ENCODE data around the gene ADIPOR2.

The ADIPOR2 gene

GRCh38 chr12:1828856-1829255 is 138.0 kb downstream of the ADIPOR2 start:
- H3K4me1 Mint-ChIP-seq (ENCODE audit: low read depth): no peaks in the 10 kb centered on the region
- no peak overlapping the region for H3K4me3 Mint-ChIP-seq
- peaks cover 20% of the 10 kb centered on the region for H3K27me3 Mint-ChIP-seq (ENCODE audit: low read depth)
- no peaks in the 10 kb centered on the region for H3K9me3 Mint-ChIP-seq
- no peaks in the 10 kb centered on the region for H3K36me3 Mint-ChIP-seq (ENCODE audit: low read depth)
- H3K27ac Mint-ChIP-seq: no peak overlapping the region

GRCh38 chr12:1829306-1829900 is 138.5 kb downstream of the ADIPOR2 start:
- no peaks in the 10 kb centered on the region for H3K36me3 Mint-ChIP-seq (ENCODE audit: low read depth)
- no peak overlapping the region for H3K4me3 Mint-ChIP-seq
- no peaks in the 10 kb centered on the region for H3K9me3 Mint-ChIP-seq
- H3K27me3 Mint-ChIP-seq (ENCODE audit: low read depth): peaks cover 20% of the 10 kb centered on the region
- H3K4me1 Mint-ChIP-seq (ENCODE audit: low read depth): no peaks in the 10 kb centered on the region
- H3K27ac Mint-ChIP-seq: no peak overlapping the region

GRCh38 chr12:1830401-1830845 is 139.6 kb downstream of the ADIPOR2 start:
- no peaks in the 10 kb centered on the region for H3K36me3 Mint-ChIP-seq (ENCODE audit: low read depth)

GRCh38 chr12:1830981-1831963 is 140.4 kb downstream of the ADIPOR2 start:
- H3K27ac Mint-ChIP-seq: no peak overlapping the region
- H3K27me3 Mint-ChIP-seq (ENCODE audit: low read depth): peaks cover 20% of the 10 kb centered on the region

More at GRCh38 chr12:1830401-1830845, 139.6 kb downstream of the ADIPOR2 start:
- no peaks in the 10 kb centered on the region for H3K4me1 Mint-ChIP-seq (ENCODE audit: low read depth)
- H3K4me3 Mint-ChIP-seq: no peak overlapping the region
- H3K27me3 Mint-ChIP-seq (ENCODE audit: low read depth): peaks cover 20% of the 10 kb centered on the region
- no peak overlapping the region for H3K27ac Mint-ChIP-seq
- H3K9me3 Mint-ChIP-seq: no peaks in the 10 kb centered on the region

GRCh38 chr12:1832801-1833595 is 142.1 kb downstream of the ADIPOR2 start:
- H3K27me3 Mint-ChIP-seq (ENCODE audit: low read depth): peaks cover 20% of the 10 kb centered on the region
- no peaks in the 10 kb centered on the region for H3K36me3 Mint-ChIP-seq (ENCODE audit: low read depth)
- H3K9me3 Mint-ChIP-seq: no peaks in the 10 kb centered on the region
- no peaks in the 10 kb centered on the region for H3K4me1 Mint-ChIP-seq (ENCODE audit: low read depth)
- no peak overlapping the region for H3K4me3 Mint-ChIP-seq
- H3K27ac Mint-ChIP-seq: no peak overlapping the region

More at GRCh38 chr12:1830981-1831963, 140.4 kb downstream of the ADIPOR2 start:
- H3K4me1 Mint-ChIP-seq (ENCODE audit: low read depth): no peaks in the 10 kb centered on the region
- H3K9me3 Mint-ChIP-seq: no peaks in the 10 kb centered on the region
- no peak overlapping the region for H3K4me3 Mint-ChIP-seq
- no peaks in the 10 kb centered on the region for H3K36me3 Mint-ChIP-seq (ENCODE audit: low read depth)

GRCh38 chr12:1833596-1834028 is 142.7 kb downstream of the ADIPOR2 start:
- no peaks in the 10 kb centered on the region for H3K9me3 Mint-ChIP-seq
- H3K36me3 Mint-ChIP-seq (ENCODE audit: low read depth): no peaks in the 10 kb centered on the region
- no peak overlapping the region for H3K27ac Mint-ChIP-seq
- peaks cover 20% of the 10 kb centered on the region for H3K27me3 Mint-ChIP-seq (ENCODE audit: low read depth)
- H3K4me1 Mint-ChIP-seq (ENCODE audit: low read depth): no peaks in the 10 kb centered on the region
- no peak overlapping the region for H3K4me3 Mint-ChIP-seq

GRCh38 chr12:1834186-1834925 is 143.5 kb downstream of the ADIPOR2 start:
- Mint-ChIP-seq H3K27me3 (ENCODE audit: low read depth) (peaks cover 20% of the 10 kb centered on the region), H3K4me1 (ENCODE audit: low read depth) (no peaks in the 10 kb centered on the region), H3K4me3 (no peak overlapping the region), H3K27ac (no peak overlapping the region), H3K9me3 (no peaks in the 10 kb centered on the region), H3K36me3 (ENCODE audit: low read depth) (no peaks in the 10 kb centered on the region)

- Mint-ChIP-seq H3K4me3 (no peak overlapping the region), H3K27ac (no peak overlapping the region), H3K27me3 (ENCODE audit: low read depth) (peaks cover 18% of the 10 kb centered on the region), H3K36me3 (ENCODE audit: low read depth) (no peaks in the 10 kb centered on the region), H3K4me1 (ENCODE audit: low read depth) (no peaks in the 10 kb centered on the region), H3K9me3 (no peaks in the 10 kb centered on the region)
Observed at GRCh38 chr12:1835211-1836131, 144.6 kb downstream of the ADIPOR2 start.

- Mint-ChIP-seq H3K27ac (no peak overlapping the region), H3K9me3 (no peaks in the 10 kb centered on the region), H3K36me3 (ENCODE audit: low read depth) (no peaks in the 10 kb centered on the region), H3K4me3 (no peak overlapping the region), H3K27me3 (ENCODE audit: low read depth) (peaks cover 10% of the 10 kb centered on the region), H3K4me1 (ENCODE audit: low read depth) (no peaks in the 10 kb centered on the region)
Observed at GRCh38 chr12:1836241-1836803, 145.5 kb downstream of the ADIPOR2 start.

GRCh38 chr12:1836854-1837421 is 146.1 kb downstream of the ADIPOR2 start:
- H3K4me3 Mint-ChIP-seq: no peak overlapping the region
- no peaks in the 10 kb centered on the region for H3K9me3 Mint-ChIP-seq
- no peaks in the 10 kb centered on the region for H3K36me3 Mint-ChIP-seq (ENCODE audit: low read depth)
- H3K4me1 Mint-ChIP-seq (ENCODE audit: low read depth): no peaks in the 10 kb centered on the region
- no peak overlapping the region for H3K27ac Mint-ChIP-seq
- H3K27me3 Mint-ChIP-seq (ENCODE audit: low read depth): peaks cover 7% of the 10 kb centered on the region

GRCh38 chr12:1837541-1838204 is 146.8 kb downstream of the ADIPOR2 start:
- H3K4me1 Mint-ChIP-seq (ENCODE audit: low read depth): no peaks in the 10 kb centered on the region
- no peak overlapping the region for H3K4me3 Mint-ChIP-seq
- H3K9me3 Mint-ChIP-seq: no peaks in the 10 kb centered on the region
- no peaks in the 10 kb centered on the region for H3K27me3 Mint-ChIP-seq (ENCODE audit: low read depth)
- no peaks in the 10 kb centered on the region for H3K36me3 Mint-ChIP-seq (ENCODE audit: low read depth)
- no peak overlapping the region for H3K27ac Mint-ChIP-seq
